HUDEP-2 (cell line): Measurements from ENCODE around the gene SH3BP2.

Experiments used
- DNase-seq, 76 experiments: peaks; one replicate each; lab custom pipeline; 2025; ENCODE audit not compliant: unreplicated experiment in 76 of 76; lab: John Stamatoyannopoulos, UW

The SH3BP2 gene

DNA sequence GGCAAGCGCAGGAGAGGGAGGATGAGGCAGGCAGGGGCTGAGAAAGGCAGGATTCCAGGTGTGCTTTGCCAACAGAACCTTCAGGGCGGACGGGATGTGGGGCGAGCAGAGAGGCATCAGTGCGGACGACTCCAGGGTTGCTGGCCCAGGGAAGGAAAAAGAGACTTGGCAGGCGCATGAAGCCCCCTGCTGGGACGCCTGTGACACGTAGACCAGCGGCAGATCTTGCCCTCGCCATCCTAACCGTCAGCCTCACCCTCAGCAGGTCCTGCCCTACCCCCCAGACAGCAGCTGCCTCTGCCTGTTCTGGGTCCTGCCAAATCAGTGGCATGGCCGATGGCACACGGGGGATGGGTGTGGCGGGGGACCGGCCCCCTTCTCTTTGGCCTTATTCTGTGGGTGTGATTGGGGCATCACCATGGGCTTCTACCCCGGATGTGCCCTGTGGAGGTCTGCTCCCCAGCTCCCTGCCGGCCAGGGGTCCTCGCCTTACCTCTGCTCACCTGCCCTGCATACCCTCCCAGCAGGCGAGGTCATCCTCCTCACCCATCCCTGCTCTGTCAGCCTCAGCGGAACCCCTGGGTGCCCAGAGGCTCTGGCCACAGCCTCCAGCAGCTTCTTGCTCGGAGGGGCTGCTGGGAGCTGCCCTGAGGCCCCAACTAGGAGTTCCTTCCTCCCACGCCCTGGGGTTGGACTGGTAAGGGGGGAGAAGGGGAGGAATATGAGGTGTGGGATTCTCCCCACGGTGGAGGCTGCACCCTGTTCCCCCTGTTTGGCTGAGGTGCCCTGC is 2.9 kb upstream of the SH3BP2 start:
- DNase-seq = no peak

DNA sequence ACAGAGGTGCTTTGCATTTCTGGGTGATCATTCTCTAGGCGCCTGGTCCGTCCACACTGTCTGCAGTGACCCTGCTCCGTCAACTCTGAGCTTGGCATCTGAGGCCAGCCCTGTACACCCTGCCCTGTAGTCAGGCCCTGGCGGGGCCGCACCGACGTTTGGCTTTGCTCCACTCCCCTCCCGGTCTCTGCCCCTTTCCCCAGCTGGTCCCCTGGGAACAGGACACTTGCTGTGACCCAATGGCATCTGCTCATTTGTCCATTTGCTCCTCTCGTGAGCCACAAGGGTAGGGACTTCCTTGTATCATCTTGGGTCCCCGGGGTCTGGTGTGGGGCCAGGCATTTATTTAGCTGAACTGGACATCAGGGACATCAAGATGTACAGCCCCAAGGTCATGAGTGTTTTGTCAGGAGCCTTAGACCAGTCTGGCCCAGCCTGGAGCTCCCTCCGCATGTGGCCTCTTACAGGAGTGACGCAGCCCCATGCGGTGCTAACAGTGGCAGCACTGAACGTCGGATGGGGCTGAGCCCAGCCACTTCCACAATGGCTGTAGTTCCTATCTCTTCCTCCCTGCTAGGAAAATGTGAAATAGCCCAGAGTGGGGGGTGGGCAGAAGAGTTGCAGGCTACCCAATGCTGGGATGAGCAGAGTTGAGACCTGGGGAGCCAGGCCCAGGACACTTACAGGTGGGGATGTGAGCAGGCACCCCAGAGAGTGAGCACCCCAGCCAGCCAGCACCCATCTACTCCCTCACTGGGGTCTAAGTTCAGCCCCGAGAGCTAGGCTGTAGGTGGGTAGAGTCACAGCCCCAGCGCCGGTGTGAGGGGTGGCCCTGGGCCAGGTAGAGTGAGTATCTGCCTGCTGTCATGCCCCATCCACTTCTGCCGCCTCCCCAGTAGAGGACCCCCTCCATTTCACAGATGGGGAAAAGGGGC is 2.0 kb upstream of the SH3BP2 start:
- no peak for DNase-seq

DNA sequence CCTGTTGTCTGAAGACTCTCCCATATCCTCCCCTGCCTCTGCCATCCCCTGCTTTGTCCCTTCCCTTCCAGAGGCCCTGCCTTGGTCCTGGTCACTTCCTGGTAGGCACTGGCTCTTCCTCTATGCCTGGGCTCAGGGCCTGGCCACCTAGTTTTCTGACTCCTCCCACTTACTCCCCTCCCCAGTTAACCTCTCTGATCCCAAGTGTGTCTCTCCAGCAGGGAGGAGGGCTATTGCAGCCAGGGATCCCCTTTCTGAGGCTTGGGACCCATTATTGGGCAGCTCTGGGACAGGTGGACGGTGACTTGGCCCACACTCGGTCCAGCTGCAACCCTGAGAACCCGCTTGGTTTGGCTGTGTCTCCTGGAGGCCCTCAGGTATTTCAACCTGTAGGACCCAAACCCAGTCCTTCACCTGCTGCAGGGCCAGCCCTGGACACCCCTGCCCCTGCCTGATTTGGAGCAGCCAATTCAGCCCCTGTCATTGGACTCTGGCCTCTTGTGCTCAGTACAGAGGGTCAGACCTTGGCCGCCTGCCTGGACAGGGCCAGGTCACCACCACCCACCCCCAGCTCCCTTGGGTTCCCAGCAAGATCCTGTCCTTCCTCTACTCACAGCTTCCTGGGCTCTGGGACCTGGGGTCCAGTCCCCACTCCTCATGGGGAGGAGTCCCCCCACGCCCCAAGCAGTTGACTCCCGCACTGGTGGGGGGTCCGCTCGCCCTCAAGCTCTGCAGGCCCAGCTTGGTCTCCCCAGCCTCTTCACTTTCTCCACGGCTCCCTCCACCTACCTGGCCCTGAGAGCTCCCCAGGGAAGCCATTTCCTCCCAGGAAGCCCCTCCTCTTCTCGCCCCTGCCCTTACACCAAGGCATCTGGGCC is 1.1 kb upstream of the SH3BP2 start:
- no peak for DNase-seq

DNA sequence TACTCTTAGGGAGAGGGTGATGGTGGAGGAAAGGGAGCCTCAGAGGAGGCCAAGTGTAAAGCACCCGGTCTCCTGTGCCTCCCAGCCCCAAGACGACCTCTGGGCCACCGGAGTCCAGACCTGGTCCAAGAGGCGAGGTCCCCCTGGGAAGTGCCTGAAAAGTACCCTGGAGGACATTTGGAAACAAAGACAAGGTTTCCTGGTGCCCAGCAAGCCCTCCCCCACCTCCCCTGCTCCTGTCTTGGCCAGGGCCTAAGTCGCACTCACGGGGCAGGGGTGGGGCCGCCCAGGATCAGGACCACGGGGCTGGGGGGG is 532 bp upstream of the SH3BP2 start:
- DNase-seq = no peak

DNA sequence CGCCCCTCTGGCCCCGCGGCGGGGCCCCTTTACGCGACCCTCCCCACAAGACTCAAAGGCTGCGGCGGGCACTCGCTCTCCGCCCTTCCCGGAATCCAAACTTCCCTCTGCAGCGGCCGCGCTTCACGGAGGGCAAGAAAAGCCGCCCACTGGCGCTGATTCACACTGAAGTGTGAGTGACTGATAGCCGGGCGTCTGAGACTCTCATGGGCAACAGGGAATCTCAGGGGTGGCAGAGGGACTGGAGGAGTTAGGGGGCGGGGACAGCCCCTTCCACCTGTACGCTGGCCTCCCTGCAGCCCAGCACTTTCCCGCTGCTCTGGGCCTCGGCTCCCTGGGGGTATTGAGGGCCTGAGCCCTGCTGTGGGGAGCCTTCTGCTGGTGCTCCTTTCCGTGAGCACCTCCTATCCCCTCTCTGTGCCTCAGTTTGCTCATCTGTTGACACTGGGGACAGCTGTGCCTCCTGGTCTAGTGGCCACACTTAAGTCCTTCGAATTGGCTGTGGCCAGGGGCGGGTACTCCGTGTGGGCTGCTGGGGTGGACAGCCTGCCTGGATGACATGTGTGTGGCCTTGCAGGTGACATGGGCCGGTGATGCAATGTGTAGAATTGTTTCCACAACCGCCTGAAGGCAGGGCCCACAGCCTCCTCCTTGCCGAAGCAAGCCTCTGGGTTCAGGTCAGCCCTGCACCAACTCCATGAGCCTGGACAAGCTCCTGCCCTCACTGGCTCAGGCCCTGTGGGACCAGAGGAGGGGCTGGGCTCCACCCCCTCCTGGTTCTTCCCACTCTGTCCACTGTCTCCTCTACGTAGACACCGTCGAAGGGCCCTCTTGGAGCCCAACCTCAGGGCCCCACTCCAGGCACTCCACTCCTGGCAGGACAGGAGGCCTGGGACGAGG is 951 bp downstream of the SH3BP2 start:
- DNase-seq = peak in 56 of 76 experiments; percentile 1 to 66 (median 42)

DNA sequence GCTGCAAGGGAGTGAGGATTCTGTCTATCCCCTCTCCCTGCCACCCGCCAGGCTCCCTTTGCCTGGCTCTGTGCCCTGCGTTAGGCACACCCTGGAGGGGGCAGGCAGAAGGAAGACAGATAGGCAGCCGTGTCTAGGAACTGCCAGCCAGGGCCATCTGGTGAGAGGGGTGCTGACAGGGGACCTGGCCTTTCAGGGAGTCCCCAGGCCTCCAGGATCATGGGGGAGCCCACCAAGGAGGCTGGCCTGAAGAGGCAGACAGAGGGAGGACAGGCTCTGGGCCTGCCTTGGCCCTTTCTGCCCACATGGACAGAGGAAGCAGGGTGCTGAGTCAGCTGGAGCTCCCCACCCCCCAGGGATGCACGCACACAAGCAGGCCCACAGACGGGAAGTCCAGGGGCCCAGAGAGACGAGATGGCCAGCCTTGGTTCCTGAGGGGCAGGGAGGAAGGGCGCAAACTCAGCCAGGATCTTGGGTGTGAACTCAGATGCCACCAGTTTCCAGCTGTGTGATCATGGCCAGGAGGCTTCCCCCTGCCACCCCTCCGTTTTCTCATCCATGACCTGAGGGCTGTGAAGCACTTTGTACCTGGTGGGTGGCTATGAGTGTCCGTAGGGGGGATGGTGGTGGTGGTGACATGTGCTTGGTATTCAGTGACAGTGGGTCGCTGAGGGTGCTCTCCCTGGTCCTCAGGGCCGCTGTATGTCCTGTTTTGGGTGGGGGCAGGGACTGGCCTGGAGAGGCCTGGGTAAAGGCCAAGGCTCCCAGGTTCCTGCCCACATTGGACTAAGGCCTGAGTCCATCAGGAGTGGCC is 1.8 kb downstream of the SH3BP2 start:
- peak in 70 of 76 experiments; percentile 14 to 83 (median 69) for DNase-seq

DNA sequence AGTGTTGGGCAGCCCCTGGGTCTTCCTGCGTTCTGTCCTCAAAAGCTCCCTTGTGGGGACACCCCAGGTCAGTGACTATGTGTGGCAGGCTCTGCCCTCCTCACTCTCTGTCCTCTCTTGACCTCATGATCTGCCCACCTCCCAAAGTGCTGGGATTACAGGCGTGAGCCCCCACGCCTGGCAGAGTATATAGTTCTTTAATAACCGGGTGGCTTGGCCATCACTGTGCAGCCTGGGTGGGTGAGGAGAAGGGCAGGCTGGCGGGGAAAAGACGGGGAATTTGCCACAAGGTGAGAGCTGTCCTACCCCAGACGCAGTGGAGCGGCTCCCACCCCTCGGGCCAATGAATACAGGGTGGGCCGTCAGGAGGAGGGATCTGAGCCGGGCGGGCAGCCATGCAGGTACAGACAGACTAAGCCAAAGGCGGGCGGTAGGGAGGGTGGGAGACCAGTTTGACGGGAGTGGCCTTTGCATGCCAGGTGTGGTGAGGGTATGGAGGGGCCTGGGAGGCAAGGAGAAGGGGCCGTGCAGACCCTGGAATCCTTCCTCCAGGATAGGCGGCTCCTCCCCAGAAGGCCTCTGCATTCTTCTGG is 2.5 kb downstream of the SH3BP2 start:
- no peak for DNase-seq

DNA sequence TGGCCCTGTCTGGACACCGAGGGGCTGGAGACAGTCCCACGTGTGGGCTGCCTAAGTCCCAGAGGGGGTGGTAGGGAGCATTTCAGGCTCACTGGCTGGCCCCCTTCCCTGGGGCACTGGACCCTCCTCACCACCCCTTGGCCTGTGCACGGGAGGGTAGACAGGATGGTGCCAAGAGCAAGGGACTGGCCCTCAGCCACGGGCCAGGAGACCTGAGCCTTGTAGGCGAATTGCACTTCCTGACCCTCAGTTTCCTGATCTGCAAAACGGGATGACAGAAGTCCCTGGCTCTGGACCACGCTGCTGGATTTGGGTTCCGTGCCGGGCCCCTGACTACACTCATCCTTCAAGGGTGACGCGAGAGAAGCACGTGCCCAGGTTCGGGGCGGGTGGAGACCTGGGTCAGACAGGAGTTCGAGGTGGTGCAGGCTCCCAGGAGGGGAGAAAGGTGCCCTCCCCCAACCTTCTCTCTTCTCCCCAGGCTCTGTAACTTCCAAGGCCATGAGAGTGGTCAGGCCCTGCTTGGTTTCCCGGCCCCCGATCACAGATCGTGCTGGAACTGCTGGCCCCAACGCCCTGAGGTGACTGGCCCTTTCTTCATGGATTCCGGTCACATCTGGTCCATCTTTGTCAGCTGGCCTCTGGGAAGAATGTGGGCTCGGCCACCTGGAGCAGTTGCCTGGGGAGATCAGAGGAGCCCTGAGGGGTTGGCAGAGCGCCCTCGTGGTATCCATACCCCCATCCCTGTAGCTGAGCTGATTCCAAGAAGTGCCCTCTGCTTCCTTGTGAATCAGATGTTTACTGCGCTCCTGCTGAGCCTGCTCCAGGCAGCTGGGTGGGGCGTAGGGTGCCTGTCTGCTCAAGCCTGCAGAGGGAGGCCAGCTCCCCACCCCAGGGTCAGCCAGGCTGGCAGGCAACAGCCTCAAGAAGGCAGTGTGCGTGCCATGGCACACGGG is 3.3 kb downstream of the SH3BP2 start:
- peak in 8 of 76 experiments; percentile 9 to 34 (median 18) for DNase-seq

DNA sequence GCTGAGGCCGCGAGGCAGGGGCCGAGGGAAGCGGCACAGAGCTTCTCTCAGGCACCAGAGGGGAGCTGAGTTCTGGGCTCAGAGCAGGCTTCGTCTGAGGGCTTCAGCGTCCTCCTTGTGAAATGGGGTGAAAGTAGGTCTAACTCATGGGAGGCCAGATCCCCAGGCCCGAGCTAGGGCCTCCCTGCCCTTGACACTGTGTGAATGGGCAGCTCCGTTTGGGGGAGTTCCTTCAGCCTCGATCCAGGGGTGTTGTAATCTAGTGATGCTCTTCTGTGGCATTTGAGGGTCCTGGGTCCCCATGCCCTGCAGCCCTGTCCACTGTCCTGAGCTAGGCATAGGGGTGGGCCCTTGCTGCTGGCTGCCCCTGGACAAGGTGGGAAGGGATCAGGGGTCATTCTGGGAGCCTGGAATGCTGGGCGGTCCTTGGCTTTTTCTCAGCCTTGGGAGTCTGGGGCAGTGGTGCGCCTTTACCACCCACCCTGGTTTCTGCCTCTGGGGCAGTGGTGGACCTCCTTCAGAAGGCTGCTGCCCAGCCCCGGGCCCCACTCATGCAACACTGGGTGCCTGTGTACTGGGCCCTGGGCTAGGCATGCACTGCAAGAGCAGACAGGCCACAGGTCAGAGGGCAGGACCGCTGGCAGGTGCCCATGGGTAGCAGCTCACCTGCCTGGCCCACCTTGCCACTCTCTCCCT is 4.1 kb downstream of the SH3BP2 start:
- no peak for DNase-seq

DNA sequence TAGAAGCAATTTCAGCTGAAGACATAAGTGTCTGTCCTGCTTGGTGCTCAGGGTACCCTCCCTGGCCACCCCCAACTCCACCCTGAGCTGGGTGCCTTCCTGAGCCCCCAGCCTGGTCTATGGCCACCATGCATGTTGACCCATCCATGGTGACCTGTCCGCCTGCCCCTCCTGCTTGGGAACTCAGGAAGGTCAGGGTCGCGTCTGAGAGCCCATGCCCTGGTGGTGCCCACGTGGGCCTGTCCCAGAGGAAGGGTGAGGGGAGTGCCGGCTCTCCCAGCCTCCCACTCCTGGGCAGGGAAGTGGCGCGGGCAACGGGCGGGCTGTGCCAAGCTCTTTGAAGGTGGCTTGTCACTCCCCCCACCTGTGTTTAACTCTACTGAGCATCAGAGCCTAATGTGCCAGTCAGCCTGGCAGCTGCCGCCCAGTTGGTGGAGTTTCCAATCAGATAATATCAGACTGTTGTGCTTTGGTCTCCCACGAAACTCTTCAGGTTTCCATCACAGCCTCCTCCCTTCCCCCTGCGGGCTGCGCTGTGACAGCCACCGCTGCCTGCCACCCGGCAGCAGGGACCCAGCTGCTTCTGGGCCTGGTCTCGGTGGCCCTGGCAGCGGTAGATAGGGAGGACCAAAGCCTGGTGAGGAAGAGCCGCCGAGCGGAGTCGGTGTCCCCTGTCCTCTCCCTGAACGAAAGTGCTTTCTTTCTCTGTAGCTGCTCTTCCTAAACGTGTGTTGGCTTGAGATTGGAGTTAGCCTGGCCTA is 4.8 kb downstream of the SH3BP2 start:
- DNase-seq = peak in 71 of 76 experiments; percentile 15 to 83 (median 60)

DNA sequence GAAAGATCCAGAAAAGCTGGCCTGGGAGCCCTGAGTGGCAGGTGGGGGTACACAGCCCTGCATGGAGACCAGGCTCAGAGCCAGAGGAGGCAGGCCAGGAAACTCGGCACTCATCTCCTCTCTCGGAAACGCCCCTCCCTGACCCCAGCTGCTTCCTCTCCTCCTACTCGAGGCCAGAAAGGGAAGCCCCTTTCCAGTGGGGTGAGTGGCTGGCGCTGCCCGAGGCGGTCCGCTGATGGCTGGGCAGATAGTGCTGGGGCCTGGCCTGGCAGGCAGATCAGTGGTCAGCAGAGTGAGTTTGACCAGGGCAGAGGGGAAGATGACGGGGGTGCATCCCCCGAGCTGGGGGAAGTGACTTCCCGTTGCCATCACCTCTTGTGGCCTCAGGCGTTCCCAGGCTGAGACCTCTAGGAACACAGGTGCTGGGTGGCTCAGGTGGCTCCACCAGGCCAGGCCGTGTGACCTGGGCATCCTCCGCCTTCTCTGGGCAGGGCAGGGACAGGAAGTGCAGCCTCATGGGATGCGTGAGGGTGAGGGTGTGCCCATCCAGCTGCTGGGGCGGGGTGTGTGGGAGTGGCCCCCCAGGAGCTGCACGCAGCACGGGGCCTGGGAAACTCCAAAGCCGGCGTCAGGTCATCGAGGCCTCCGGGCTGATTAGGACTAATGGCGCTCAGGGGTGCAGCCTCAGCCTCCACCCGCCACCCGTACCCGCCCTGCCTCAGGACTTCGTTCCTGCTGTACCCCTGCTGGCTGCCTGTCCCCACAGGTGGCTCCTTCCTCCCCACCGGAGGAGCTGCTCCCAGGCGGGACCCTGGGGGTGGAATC is 5.7 kb downstream of the SH3BP2 start:
- DNase-seq = peak in 65 of 76 experiments; percentile 7 to 75 (median 55)

DNA sequence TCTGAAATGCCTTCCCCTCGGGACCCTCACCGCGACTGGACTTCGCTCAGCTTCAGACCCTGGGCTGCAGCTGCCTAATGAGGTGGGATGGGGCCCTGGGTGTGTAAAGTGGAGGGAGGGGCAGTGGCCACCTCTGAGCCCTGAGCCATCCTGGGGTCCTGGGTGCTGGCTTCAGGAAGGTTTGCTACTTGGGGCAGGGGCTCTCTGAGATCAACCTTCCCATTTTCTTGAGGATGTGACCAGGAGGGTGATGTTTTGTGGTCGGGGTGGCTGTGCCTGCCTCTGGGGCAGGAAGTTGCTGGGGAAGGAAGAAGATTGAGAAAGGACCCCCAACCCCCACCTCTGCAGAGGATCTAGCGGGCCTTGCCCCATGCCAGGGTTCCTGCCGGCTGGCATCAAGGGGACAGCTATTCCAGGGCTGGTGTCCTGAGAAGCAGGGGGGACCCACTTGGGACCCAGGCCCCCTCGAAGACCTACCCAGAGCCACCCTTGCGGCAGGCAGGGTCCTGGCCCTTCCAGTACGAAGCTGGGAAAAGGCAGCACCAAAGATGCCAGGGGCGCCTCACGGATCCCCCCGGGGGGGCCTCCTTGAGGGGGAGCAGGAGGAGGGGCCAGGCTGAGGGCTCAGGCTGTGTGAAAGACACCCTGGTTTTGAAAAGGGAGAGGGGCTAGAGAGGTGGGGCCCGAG is 6.5 kb downstream of the SH3BP2 start:
- no peak for DNase-seq

DNA sequence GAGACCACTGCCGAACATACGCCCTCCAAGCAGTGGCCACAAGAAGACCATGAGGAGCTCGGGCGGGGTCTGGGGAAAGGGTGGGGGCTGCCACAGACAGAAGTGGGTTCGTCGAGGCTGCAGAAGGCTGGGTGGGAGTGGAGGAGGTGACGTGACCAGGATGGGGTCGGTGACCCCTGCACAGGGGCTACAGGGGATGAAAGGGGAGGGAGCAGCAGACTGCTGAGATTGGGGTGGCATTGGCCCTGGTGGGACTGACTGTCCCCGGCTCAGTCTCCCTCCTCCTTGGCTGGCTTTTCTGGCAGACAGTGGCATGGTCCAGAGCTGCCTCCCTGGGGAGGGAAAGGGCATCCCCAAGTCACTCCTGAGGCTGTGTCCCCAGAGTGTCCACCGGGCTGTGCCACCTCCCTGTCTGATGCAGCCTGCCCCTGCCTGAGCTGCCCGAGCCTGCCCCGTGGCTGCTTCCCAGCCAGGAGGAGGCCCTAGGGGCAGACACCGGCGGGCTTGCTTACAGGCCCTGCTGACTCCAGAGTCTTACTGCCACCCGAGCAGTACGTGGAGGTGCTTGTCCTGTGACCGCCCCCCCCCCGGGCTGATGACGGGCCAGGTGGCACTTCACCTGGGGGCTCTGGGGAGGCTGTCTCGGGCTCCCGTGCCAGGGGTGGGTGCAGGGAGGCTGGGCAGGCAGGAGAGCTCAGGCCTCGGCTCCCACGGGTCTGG is 7.2 kb downstream of the SH3BP2 start:
- no peak for DNase-seq
